IPS-15b (cell line): Measurements from ENCODE around the gene GAK.

Source experiments
- H3K27me3 ChIP-seq: one replicate; pipeline ENCODE4 v1.6.1; 2013; ENCODE audit warnings: low read length; ENCODE audit not compliant: control insufficient read depth, insufficient read depth
- H3K36me3 ChIP-seq: one replicate; pipeline ENCODE4 v1.6.1; 2013; ENCODE audit warnings: low read length; ENCODE audit not compliant: control insufficient read depth, insufficient read depth
- H3K4me1 ChIP-seq: one replicate; pipeline ENCODE4 v1.6.1; 2013; ENCODE audit warnings: mild to moderate bottlenecking, low read length; ENCODE audit not compliant: control insufficient read depth, insufficient read depth
- H3K4me3 ChIP-seq: one replicate; pipeline ENCODE4 v1.5.1; 2013; ENCODE audit warnings: low read depth, low read length
- H3K9ac ChIP-seq: one replicate; pipeline ENCODE4 v1.6.1; 2013; ENCODE audit warnings: low read depth, mild to moderate bottlenecking, low read length
- H3K9me3 ChIP-seq: one replicate; pipeline ENCODE4 v1.6.1; 2013; ENCODE audit warnings: mild to moderate bottlenecking, low read length; ENCODE audit not compliant: control insufficient read depth, insufficient read depth

GAK gene

DNA sequence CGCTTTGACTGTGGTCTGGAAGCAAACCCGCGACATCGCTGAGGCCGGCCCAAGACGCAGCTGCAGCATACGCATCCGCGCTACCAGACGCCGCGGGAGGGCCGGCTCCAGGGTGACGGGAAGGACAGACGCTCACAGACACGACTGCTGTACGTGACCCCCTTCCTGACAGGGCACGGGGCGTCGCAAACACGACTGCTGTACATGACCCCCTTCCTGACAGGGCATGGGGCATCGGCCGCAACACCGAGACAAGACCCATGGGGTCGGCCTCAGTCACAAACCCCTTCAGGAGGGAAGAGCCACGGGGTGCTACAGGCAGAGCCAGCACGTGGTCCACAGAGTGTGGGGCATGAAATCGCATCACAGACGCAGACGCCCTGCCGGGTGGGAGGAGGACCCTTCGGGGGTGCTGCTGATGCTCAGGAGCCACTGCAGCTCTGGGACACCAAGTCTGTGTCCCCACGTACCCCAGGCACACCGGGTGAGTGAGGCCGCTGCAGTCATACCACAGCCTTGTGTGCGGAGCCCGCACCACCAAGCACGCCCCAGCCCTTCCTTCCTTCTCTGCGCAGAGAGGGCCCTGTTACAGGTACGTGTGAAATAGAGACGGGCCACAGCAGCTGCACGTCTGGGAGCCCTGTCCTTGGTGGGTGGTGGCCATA is 67.5 kb downstream of the GAK start:
- H3K36me3 ChIP-seq = peaks cover 73% of the 10 kb centered on the region
- no peak overlapping the region for H3K9ac ChIP-seq
- H3K4me1 ChIP-seq = no peaks in the 10 kb centered on the region
- H3K27me3 ChIP-seq = no peaks in the 10 kb centered on the region
- H3K9me3 ChIP-seq = no peaks in the 10 kb centered on the region
- no peak overlapping the region for H3K4me3 ChIP-seq

DNA sequence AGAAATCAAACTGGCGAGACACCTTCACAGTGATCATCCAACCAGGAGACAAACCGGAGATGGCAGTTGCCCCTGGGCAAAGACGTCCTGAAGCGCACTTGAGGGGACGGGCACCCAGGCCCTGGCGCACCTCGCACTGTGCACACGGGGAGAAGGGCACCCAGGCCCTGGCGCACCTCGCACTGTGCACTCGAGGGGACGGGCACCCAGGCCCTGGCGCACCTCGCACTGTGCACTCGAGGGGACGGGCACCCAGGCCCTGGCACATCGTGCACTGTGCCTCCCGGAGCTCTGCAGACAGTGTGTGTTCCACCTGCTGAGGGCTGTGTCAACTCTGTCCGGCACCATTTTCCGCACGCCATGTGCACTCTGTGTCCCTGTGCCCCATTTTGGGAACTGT is 71.6 kb downstream of the GAK start:
- Histone ChIP-seq H3K4me1 (no peaks in the 10 kb centered on the region), H3K9me3 (no peaks in the 10 kb centered on the region), H3K4me3 (no peak overlapping the region), H3K27me3 (no peaks in the 10 kb centered on the region), H3K36me3 (peaks cover 63% of the 10 kb centered on the region), H3K9ac (no peak overlapping the region)

DNA sequence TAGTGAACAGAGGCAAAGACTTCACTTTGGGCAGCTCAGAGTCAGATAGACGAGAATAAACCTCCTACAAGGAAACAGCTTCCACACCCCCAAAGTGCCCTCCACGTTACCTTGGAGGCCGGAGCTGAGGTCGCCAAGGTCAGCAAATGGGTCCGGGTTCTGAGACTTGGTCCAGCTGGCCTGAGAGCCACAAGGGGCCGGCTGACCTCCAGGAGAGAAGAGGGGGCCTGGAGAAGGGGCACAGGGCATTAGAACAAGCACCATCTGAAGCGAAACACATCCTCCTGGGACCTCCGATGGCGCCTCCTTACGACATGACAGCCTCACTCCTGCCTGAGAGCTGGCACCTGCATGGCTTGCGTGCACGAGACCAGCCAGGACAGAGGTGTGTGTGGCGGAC is 72.6 kb downstream of the GAK start:
- no peaks in the 10 kb centered on the region for H3K27me3 ChIP-seq
- no peaks in the 10 kb centered on the region for H3K4me1 ChIP-seq
- H3K9me3 ChIP-seq = no peaks in the 10 kb centered on the region
- peaks cover 53% of the 10 kb centered on the region for H3K36me3 ChIP-seq
- H3K4me3 ChIP-seq = no peak overlapping the region
- no peak overlapping the region for H3K9ac ChIP-seq

DNA sequence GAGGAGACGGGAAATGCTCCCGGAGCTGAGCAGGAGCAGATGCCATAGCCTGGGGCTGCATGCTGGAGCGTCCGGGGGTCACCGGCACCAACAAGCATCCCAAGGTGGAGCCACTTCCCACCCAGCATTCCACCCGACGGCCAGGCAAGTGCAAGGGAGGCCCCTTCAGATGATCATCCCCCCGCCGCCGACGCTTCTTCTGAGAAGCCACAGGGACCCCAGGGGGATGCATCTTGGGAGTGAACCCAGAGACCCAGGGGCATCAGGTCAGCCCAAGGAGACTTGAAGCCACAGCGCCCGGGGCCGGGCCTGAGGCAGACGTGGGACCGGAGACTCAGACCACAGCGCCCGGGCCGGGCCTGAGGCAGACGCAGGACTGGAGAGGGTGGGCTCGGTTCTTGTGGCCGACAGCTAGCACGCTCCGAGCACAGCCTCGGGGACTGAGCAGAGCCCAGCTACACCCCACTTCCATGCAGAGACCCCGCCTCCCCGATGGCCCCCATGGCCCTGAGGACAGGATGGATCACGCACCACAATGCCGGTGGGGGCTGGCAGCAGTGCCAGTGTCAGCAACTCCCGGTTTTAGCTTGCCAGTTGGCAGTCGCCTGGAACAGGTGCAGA is 73.2 kb downstream of the GAK start:
- Histone ChIP-seq H3K4me3 (no peak overlapping the region), H3K4me1 (no peaks in the 10 kb centered on the region), H3K9ac (no peak overlapping the region), H3K9me3 (no peaks in the 10 kb centered on the region), H3K27me3 (no peaks in the 10 kb centered on the region), H3K36me3 (peaks cover 49% of the 10 kb centered on the region)

DNA sequence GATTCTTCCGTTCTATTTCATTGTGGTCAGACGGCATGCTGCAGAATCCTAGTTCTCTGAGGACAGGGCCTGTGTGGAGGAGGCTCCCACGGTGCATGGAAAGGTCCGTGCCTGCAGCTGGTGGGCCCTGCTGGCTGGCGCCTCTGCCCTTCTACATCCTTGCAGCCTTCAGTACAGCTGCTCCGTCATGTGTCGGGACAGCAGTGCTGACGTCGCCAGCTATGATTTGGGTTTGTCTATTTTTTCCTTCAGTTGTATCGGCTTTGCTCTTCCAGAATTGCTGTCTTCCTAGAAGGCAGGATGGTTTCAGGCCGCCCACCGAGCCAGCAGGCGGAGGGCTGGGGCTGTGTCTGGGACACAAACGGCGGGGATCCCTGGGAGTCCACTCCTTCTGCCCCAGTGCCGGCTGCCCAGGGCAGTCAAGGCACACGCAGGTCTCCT is 74.1 kb downstream of the GAK start:
- Histone ChIP-seq H3K4me3 (no peak overlapping the region), H3K9ac (no peak overlapping the region), H3K36me3 (peaks cover 41% of the 10 kb centered on the region), H3K27me3 (no peaks in the 10 kb centered on the region), H3K9me3 (no peaks in the 10 kb centered on the region), H3K4me1 (no peaks in the 10 kb centered on the region)

DNA sequence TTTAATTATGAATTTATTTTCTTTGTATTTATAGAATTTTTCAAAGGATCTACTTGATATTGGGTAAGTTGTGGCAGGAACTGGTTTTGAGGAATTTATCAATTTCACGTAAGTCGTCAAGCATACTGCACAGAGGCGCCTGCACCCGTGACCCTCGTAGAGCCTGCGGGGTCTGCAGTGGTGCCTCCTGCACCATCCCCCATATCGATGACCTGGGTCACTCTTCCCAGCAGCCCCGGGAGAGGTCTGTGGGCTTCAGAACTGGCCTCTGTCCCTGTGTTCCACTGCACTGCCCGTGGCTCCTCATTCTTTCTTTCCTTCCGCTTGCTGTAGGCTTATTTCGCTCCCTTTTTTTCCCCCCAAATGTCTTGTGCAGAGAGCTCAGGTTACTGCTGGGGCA is 74.7 kb downstream of the GAK start:
- H3K4me1 ChIP-seq = no peaks in the 10 kb centered on the region
- H3K9me3 ChIP-seq = no peaks in the 10 kb centered on the region
- peaks cover 42% of the 10 kb centered on the region for H3K36me3 ChIP-seq
- H3K4me3 ChIP-seq = no peak overlapping the region
- H3K27me3 ChIP-seq = no peaks in the 10 kb centered on the region
- H3K9ac ChIP-seq = no peak overlapping the region

DNA sequence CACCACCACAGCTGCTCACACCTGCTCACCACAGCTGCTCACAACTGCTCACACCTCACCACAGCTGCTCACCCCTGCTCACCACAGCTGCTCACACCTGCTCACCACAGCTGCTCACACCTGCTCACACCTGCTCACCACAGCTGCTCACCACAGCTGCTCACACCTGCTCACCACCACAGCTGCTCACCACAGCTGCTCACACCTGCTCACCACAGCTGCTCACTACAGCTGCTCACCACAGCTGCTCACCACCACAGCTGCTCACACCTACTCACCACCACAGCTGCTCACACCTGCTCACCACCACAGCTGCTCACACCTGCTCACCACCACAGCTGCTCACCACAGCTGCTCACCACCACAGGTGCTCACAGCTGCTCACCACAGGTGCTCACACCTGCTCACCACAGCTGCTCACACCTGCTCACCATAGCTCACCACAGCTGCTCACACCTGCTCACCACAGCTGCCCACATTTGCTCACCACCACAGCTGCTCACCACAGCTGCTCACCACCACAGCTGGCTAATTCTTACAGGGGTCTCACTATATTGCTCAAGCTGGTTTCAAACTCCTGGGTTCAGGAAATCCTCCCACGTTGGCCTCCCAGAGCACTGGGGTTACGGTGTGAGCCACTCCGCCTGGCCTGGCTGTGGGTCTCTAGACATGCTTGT is 75.8 kb downstream of the GAK start:
- Histone ChIP-seq H3K4me3 (no peak overlapping the region), H3K9ac (no peak overlapping the region), H3K36me3 (peaks cover 42% of the 10 kb centered on the region), H3K9me3 (no peaks in the 10 kb centered on the region), H3K4me1 (no peaks in the 10 kb centered on the region), H3K27me3 (no peaks in the 10 kb centered on the region)

DNA sequence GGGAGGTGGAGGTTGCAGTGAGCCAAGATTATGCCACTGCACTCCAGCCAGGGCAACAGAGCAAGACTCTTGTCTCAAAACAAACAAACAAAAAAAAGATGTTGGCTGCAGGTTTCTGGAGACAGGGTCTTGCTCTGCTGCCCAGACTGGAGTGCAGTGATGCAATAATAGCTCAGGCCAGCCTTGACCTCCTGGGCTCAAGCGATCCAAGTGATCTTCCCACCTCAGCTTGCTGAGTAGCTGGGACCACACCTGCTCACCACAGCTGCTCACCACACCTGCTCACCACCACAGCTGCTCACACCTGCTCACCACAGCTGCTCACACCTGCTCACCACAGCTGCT is 76.3 kb downstream of the GAK start:
- Histone ChIP-seq H3K36me3 (peaks cover 41% of the 10 kb centered on the region), H3K9ac (no peak overlapping the region), H3K27me3 (no peaks in the 10 kb centered on the region), H3K4me3 (no peak overlapping the region), H3K9me3 (no peaks in the 10 kb centered on the region), H3K4me1 (no peaks in the 10 kb centered on the region)

DNA sequence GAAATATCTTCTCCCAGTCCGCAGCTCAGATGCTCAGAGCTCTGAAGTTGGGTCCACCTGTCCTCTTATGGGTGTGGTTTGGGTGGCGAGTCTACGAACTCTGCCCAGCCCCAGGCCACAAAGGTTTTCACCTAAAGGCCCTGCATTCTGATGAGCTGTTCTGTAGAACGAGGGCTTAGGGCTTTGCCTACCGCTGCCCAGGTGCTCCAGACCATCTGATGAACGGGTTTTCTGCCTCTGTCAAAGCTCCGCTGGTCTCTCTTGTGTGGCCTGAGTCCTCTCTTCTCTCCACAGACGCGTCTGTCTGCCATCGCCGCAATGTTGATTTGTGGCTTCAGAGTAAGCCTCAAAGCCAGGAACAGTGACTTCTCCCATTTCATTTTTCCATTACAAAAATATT is 77.8 kb downstream of the GAK start:
- H3K9me3 ChIP-seq = no peaks in the 10 kb centered on the region
- no peak overlapping the region for H3K9ac ChIP-seq
- no peaks in the 10 kb centered on the region for H3K4me1 ChIP-seq
- no peak overlapping the region for H3K4me3 ChIP-seq
- peaks cover 40% of the 10 kb centered on the region for H3K36me3 ChIP-seq
- no peaks in the 10 kb centered on the region for H3K27me3 ChIP-seq

DNA sequence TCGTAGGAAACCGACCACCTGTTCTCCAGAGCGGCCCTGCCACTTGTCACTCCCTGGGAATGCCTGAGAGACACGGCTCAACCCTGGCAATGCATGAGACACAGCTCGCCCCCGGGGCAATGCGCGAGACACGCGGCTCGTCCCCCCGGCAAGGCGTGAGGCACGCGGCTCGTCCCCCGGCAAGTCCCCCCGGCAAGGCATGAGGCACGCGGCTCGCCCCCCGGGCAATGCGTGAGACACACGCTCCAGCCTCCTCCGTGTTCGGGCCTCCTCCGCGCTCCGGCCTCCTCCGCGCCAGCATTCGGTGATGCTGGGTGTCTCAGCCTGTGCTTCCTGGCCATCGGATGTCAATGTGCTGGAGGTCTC is 78.7 kb downstream of the GAK start:
- Histone ChIP-seq H3K36me3 (peaks cover 40% of the 10 kb centered on the region), H3K27me3 (no peaks in the 10 kb centered on the region), H3K4me1 (no peaks in the 10 kb centered on the region), H3K4me3 (no peak overlapping the region), H3K9me3 (no peaks in the 10 kb centered on the region), H3K9ac (no peak overlapping the region)

DNA sequence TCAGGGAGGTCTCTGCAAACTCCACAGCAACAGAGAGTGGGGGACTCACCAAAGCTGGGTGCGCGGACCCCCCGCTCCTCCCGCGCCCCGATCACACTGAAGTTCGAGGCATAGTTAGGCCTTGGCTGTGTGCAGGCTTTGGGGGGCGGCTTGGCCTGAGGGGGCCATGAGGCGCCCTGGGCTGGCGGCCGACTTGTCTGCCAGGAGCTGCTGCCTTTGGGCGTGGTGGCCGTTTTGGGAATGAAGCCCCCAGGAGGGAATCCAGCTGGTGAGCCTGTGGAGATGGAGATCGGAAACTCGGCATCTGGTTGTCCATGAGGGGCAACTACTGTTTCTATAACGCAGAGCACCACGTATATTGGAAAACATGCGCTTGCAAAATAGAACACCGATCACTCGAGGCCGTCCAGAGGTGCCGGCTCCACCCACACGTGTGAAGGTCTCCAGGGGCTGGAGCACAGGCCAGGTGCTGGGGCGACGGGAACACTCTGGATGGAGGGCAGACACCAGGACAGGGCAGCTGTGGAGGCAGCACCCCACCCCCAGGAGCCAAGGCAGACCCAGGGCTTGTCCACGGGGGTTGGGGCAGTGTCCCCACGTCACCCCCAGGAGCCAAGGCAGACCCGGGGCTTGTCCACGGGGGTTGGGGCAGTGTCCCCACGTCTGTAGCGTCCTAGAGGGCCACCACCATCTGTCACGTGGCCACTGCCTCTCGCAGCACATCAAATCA is 80.2 kb downstream of the GAK start:
- no peak overlapping the region for H3K4me3 ChIP-seq

More for the DNA sequence above, 80.2 kb downstream of the GAK start:
- H3K9ac ChIP-seq = no peak overlapping the region
- H3K27me3 ChIP-seq = no peaks in the 10 kb centered on the region
- no peaks in the 10 kb centered on the region for H3K9me3 ChIP-seq
- H3K36me3 ChIP-seq = peaks cover 37% of the 10 kb centered on the region
- H3K4me1 ChIP-seq = no peaks in the 10 kb centered on the region
